MCF 10A (cell line): ENCODE data around the gene MALSU1. TPM values are rescaled to one million over a fixed set of nuclear protein-coding genes. Genes with fewer than 3 reads are reported as not detected.

Experiments
- BruUV-seq: library from RNA; stranded (reverse); fragments of 400-500 nt; replicated peaks from 2 replicates; lab custom pipeline; 2021; lab: Mats Ljungman, UMichigan
- CTCF ChIA-PET: fragments of 300-600 bp; sonication (Branson Sonifier 250); formaldehyde crosslinking; extraction: SDS; loops from one replicate; lab custom pipeline; 2021; ENCODE audit warnings: antibody characterized with exemption, inconsistent platforms; lab: Yijun Ruan, JAX
- POLR2A ChIA-PET: fragments of 300-600, 350-650 bp; sonication (Branson Sonifier 250); formaldehyde crosslinking; extraction: SDS; loops from one replicate; lab custom pipeline; 2020; ENCODE audit warnings: antibody characterized with exemption, inconsistent platforms; lab: Yijun Ruan, JAX
- DNase-seq: peaks from one replicate; pipeline ENCODE4 v3.0.0-alpha.2; 2018; ENCODE audit not compliant: unreplicated experiment
- H3K27ac Mint-ChIP-seq: one replicate; pipeline ENCODE4 v1.8.0; 2022; ENCODE audit warnings: mild to moderate bottlenecking, low read depth, mixed read lengths; ENCODE audit not compliant: unreplicated experiment
- H3K27me3 Mint-ChIP-seq: one replicate; pipeline ENCODE4 v1.8.0; 2022; ENCODE audit warnings: mixed read lengths; ENCODE audit not compliant: insufficient read depth, unreplicated experiment
- H3K36me3 Mint-ChIP-seq: one replicate; pipeline ENCODE4 v1.8.0; 2022; ENCODE audit warnings: mild to moderate bottlenecking, moderate library complexity, mixed read lengths; ENCODE audit not compliant: insufficient read depth, unreplicated experiment
- H3K4me1 Mint-ChIP-seq: one replicate; pipeline ENCODE4 v1.8.0; 2022; ENCODE audit warnings: mixed read lengths; ENCODE audit not compliant: insufficient read depth, unreplicated experiment
- H3K4me3 Mint-ChIP-seq: one replicate; pipeline ENCODE4 v1.8.0; 2022; ENCODE audit warnings: mild to moderate bottlenecking, moderate library complexity, mixed read lengths; ENCODE audit not compliant: unreplicated experiment
- H3K9me3 Mint-ChIP-seq: one replicate; pipeline ENCODE4 v1.8.0; 2022; ENCODE audit warnings: mixed read lengths; ENCODE audit not compliant: unreplicated experiment
- CTCF ChIP-seq: fragments of 200-600 bp; IDR thresholded peaks from one replicate; pipeline ENCODE4 v1.8.0; 2022; ENCODE audit warnings: antibody characterized with exemption, mild to moderate bottlenecking; ENCODE audit not compliant: unreplicated experiment
- intact Hi-C: fragments of 100-400 bp; cut with micrococcal nuclease; formaldehyde crosslinking; loops from 2 replicates; pipeline ENCODE4 v1.14.1; 2022
- total RNA-seq: library from RNA; stranded (reverse); gene quantifications from 2 replicates; pipeline ENCODE4 v1.2.3, GENCODE V29; 2022

The MALSU1 gene
- total RNA-seq, 1 experiment from 2014 or later, result 64.8 TPM

GRCh38 chr7:23272275-23272674 is 26.9 kb upstream of the MALSU1 start:
- intact Hi-C loops, result loop anchor here (5.0 kb wide), 1 partner anchor 260 kb away; the partner anchor contains the start of gene TRA2A
- BruUV-seq, result no TSS peak
- H3K27ac Mint-ChIP-seq, result no peak overlapping the region
- no peak overlapping the region for H3K4me3 Mint-ChIP-seq
- ChIA-PET POLR2A (interaction anchor here (1.0 to 2.6 kb wide), 7 partner anchors 27 to 273 kb away, joined by 3 to 7 read pairs (median 6); partner anchors contain the start of gene MALSU1), CTCF (interaction anchor here (0.6 to 6.7 kb wide), 45 partner anchors 8 to 441 kb away, joined by 3 to 99 read pairs (median 5); partner anchors contain the start of genes GPNMB, NUP42 and STK31)
- DNase-seq, result no peak
- H3K9me3 Mint-ChIP-seq, result no peaks in the 10 kb centered on the region
- H3K36me3 Mint-ChIP-seq, result peaks cover 5% of the 10 kb centered on the region
- H3K27me3 Mint-ChIP-seq, result no peaks in the 10 kb centered on the region
- H3K4me1 Mint-ChIP-seq, result peaks cover 6% of the 10 kb centered on the region
- no peak for TF ChIP-seq CTCF

GRCh38 chr7:23273141-23273599 is 26.0 kb upstream of the MALSU1 start:
- peak; percentile 95 for DNase-seq
- peak; percentile 84 for TF ChIP-seq CTCF

GRCh38 chr7:23275912-23276311 is 23.2 kb upstream of the MALSU1 start:
- CTCF ChIA-PET, result interaction anchor here (1.1 to 4.0 kb wide), 6 partner anchors 14 to 269 kb away, joined by 3 to 47 read pairs (median 8); no protein-coding TSS in a partner anchor

More at GRCh38 chr7:23273141-23273599, 26.0 kb upstream of the MALSU1 start:
- H3K36me3 Mint-ChIP-seq, result peaks cover 5% of the 10 kb centered on the region
- no peaks in the 10 kb centered on the region for H3K27me3 Mint-ChIP-seq
- H3K9me3 Mint-ChIP-seq, result no peaks in the 10 kb centered on the region
- POLR2A ChIA-PET, result interaction anchor here (0.6 to 2.5 kb wide), 10 partner anchors 9 to 273 kb away, joined by 3 to 7 read pairs (median 4); partner anchors contain the start of gene MALSU1
- H3K4me3 Mint-ChIP-seq, result peak overlapping the region; percentile 18
- CTCF ChIA-PET, result interaction anchor here (0.6 to 6.7 kb wide), 44 partner anchors 9 to 1033 kb away, joined by 3 to 99 read pairs (median 5); partner anchors contain the start of genes NUP42 and STK31
- peaks cover 6% of the 10 kb centered on the region for H3K4me1 Mint-ChIP-seq
- intact Hi-C loops, result loop anchor here (1.0 to 5.0 kb wide), 5 partner anchors 84 to 439 kb away; partner anchors contain the start of gene TRA2A
- H3K27ac Mint-ChIP-seq, result no peak overlapping the region
- no TSS peak for BruUV-seq

More at GRCh38 chr7:23275912-23276311, 23.2 kb upstream of the MALSU1 start:
- no peaks in the 10 kb centered on the region for H3K9me3 Mint-ChIP-seq
- H3K4me3 Mint-ChIP-seq, result no peak overlapping the region
- POLR2A ChIA-PET, result interaction anchor here (0.6 kb wide), 1 partner anchor 114 kb away, joined by 3 read pairs; no protein-coding TSS in a partner anchor
- intact Hi-C loops, result no loop called here
- H3K4me1 Mint-ChIP-seq, result peaks cover 6% of the 10 kb centered on the region
- peaks cover 5% of the 10 kb centered on the region for H3K36me3 Mint-ChIP-seq
- no TSS peak for BruUV-seq
- no peak for TF ChIP-seq CTCF
- no peak for DNase-seq
- no peak overlapping the region for H3K27ac Mint-ChIP-seq
- no peaks in the 10 kb centered on the region for H3K27me3 Mint-ChIP-seq
